ENCODE measurements around the gene TPP1. TPM values are rescaled to one million over a fixed set of nuclear protein-coding genes. Genes with fewer than 3 reads are reported as not detected.
A peak's percentile ranks its signal among the peaks of the same experiment; 100 is the strongest.

The TPP1 gene
- polyA plus RNA-seq, 2 of the 4 experiments (the other 2 are of a cell fraction) = 41.6 to 53.2 TPM

- TF ChIP-seq HES2 (IDR thresholded peaks at IDR 0.05) (no peak), PHF8 (IDR thresholded peaks at IDR 0.05; ENCODE audit: borderline replicate concordance, low read depth) (no peak), ZNF302 (CRISPR knock-in tag; IDR thresholded peaks at IDR 0.05) (no peak)
These were observed 37.3 kb upstream of the TPP1 start (continued) for GRCh38 chr11:6656584-6656915.

- peak within 1 kb of the TSS; percentile 77 for H3K4me2 ChIP-seq
- POLR2A ChIA-PET = no interaction called here
- DNase-seq (ENCODE audit: low read depth in 1 of 2, low spot score in 1 of 2) (no peak), ATAC-seq (peak in 1 of 2 experiments; percentile 33; a peak in 3 of 6 replicates), FAIRE-seq (no peak)
- no peak for TF ChIP-seq MAZ (IDR thresholded peaks at IDR 0.05; ENCODE audit: borderline replicate concordance, low read depth, low read length)
- TF ChIP-seq FOXS1 (CRISPR knock-in tag; IDR thresholded peaks at IDR 0.05) = no peak
- TF ChIP-seq PHF8 (IDR thresholded peaks at IDR 0.05; ENCODE audit: borderline replicate concordance, low read depth) = no peak
- TF ChIP-seq MAFK (IDR thresholded peaks at IDR 0.05; ENCODE audit: partially characterized antibody) = no peak
- no peak for TF ChIP-seq RARB (CRISPR knock-in tag; IDR thresholded peaks at IDR 0.05)
- TF ChIP-seq USF2 (IDR thresholded peaks at IDR 0.05) = no peak
- TF ChIP-seq HOXB13 (CRISPR knock-in tag; IDR thresholded peaks at IDR 0.05; ENCODE audit: low read depth) = no peak
- TF ChIP-seq JUN (IDR thresholded peaks at IDR 0.05) = no peak
- no peak for TF ChIP-seq GATA3 (IDR thresholded peaks at IDR 0.05; ENCODE audit: borderline replicate concordance)
- TF ChIP-seq BHLHE40 (IDR thresholded peaks at IDR 0.05; ENCODE audit: low read depth, low read length) = no peak
- TF ChIP-seq RAD21 (conservative IDR thresholded peaks at IDR 0.05 in 1 of 2, IDR thresholded peaks at IDR 0.05 in 1 of 2) = no peak
- no peak for TF ChIP-seq SREBF2 (IDR thresholded peaks at IDR 0.05)
- TF ChIP-seq MYC (IDR thresholded peaks at IDR 0.05; ENCODE audit: borderline replicate concordance, low read length) = no peak
- no peak for TF ChIP-seq HES2 (IDR thresholded peaks at IDR 0.05)
- no peak for TF ChIP-seq ZC3H11A (IDR thresholded peaks at IDR 0.05)
- TF ChIP-seq NPAS2 (CRISPR knock-in tag; IDR thresholded peaks at IDR 0.05; ENCODE audit: borderline replicate concordance) = no peak
- no peak for TF ChIP-seq RFX5 (IDR thresholded peaks at IDR 0.05)
- no peak for TF ChIP-seq NR3C1 (IDR thresholded peaks at IDR 0.05)
- H3K4me3 ChIP-seq = peak within 1 kb of the TSS; percentile 36
- WGBS (ENCODE audit: missing lambda C conversion rate) = 50% methylated on average over 17 of the region's 56 CpGs
- no peaks in the 10 kb centered on the region for H3K9me3 ChIP-seq
- CTCF ChIA-PET = interaction anchor here (0.8 to 1.8 kb wide), 2 partner anchors 28 to 30 kb away, joined by 3 to 5 read pairs; partner anchors contain the start of gene MRPL17
- peak within 1 kb of the TSS in 1 of 2 experiments; percentile 74; a peak in 2 of 6 replicates for H3K27ac ChIP-seq
- H3K4me1 ChIP-seq = no peaks in the 10 kb centered on the region
These were observed 36.8 kb upstream of the TPP1 start, which contains the start of gene DCHS1 for GRCh38 chr11:6655790-6656583. TSS of gene DCHS1 (minus strand) at chr11:6655809. CDS start at chr11:6641613, 14,196 bp downstream.

- no peak for DNase-seq (ENCODE audit: low read depth in 1 of 2, low spot score in 1 of 2)
- 17% methylated on average over 27 of the region's 84 CpGs for WGBS (ENCODE audit: missing lambda C conversion rate)
- Histone ChIP-seq H3K4me3 (peak overlapping the region; percentile 36), H3K9me3 (no peaks in the 10 kb centered on the region), H3K4me1 (no peaks in the 10 kb centered on the region), H3K27ac (peak overlapping the region in 1 of 2 experiments; percentile 74; a peak in 2 of 6 replicates), H3K4me2 (peak overlapping the region; percentile 77)
- TF ChIP-seq MAFK (IDR thresholded peaks at IDR 0.05; ENCODE audit: partially characterized antibody) = no peak
- ChIA-PET CTCF (interaction anchor here (0.8 kb wide), 1 partner anchor 31 kb away, joined by 3 read pairs; no protein-coding TSS in a partner anchor), POLR2A (no interaction called here)
- FAIRE-seq = no peak
- ATAC-seq = no peak
These were observed 36.0 kb upstream of the TPP1 start for GRCh38 chr11:6655020-6655789.
